Activated naive CD8-positive, alpha-beta T cell treated with anti-CD3 and anti-CD28 coated beads, Interleukin-2, amount 50 U/mL, for 24 hours (primary cell): ENCODE results near the gene PRCD.
"Not testable (repeated sequence)": the region's sequence is repeated elsewhere in the genome, so short reads cannot be mapped to it uniquely, and the experiment has no call there.

Source experiments
- ATAC-seq: fragments of 150-1000 bp; cut with Tn5 transposase; one replicate; pipeline ENCODE4 v1.10.0; 2021
- DNase-seq: peaks from one replicate; pipeline ENCODE4 v3.0.0; 2021
- H3K27ac Mint-ChIP-seq: one replicate; pipeline ENCODE4 v1.8.0; 2021; ENCODE audit warnings: mild to moderate bottlenecking, mixed read lengths
- H3K27me3 Mint-ChIP-seq: one replicate; pipeline ENCODE4 v1.8.0; 2021; ENCODE audit warnings: mixed read lengths
- H3K36me3 Mint-ChIP-seq: one replicate; pipeline ENCODE4 v1.8.0; 2021; ENCODE audit warnings: low read depth, mixed read lengths
- H3K4me1 Mint-ChIP-seq: one replicate; pipeline ENCODE4 v1.8.0; 2021; ENCODE audit warnings: mixed read lengths
- H3K4me3 Mint-ChIP-seq: one replicate; pipeline ENCODE4 v1.8.0; 2021; ENCODE audit warnings: mild to moderate bottlenecking, moderate library complexity, mixed read lengths
- H3K9me3 Mint-ChIP-seq: one replicate; pipeline ENCODE4 v1.8.0; 2021; ENCODE audit warnings: mixed read lengths

The PRCD gene

GRCh38 chr17:76500074-76500746 is 39.6 kb upstream of the PRCD start:
- Mint-ChIP-seq H3K36me3 (peaks cover 2% of the 10 kb centered on the region), H3K9me3 (no peaks in the 10 kb centered on the region), H3K4me1 (peaks cover 55% of the 10 kb centered on the region), H3K27ac (peak overlapping the region; percentile 66), H3K27me3 (no peaks in the 10 kb centered on the region), H3K4me3 (peak overlapping the region; percentile 88)
- ATAC-seq (no peak), DNase-seq (no peak)

GRCh38 chr17:76500747-76501017 is 39.2 kb upstream of the PRCD start:
- H3K27me3 Mint-ChIP-seq = no peaks in the 10 kb centered on the region
- DNase-seq = no peak

GRCh38 chr17:76501018-76501826 is 38.6 kb upstream of the PRCD start, which contains the start of gene RHBDF2:
TSS of gene RHBDF2 (minus strand) at chr17:76501423. CDS start at chr17:76481524, 19,899 bp downstream.
- DNase-seq = peak; percentile 98
- Mint-ChIP-seq H3K27me3 (no peaks in the 10 kb centered on the region), H3K4me3 (peak within 1 kb of the TSS; percentile 88), H3K27ac (peak within 1 kb of the TSS; percentile 79), H3K36me3 (peaks cover 2% of the 10 kb centered on the region), H3K9me3 (no peaks in the 10 kb centered on the region), H3K4me1 (peaks cover 49% of the 10 kb centered on the region)
- peak; percentile 83 for ATAC-seq

More at GRCh38 chr17:76500747-76501017, 39.2 kb upstream of the PRCD start:
- peak overlapping the region; percentile 66 for H3K27ac Mint-ChIP-seq
- peaks cover 54% of the 10 kb centered on the region for H3K4me1 Mint-ChIP-seq
- H3K36me3 Mint-ChIP-seq = peaks cover 2% of the 10 kb centered on the region
- peak; percentile 18 for ATAC-seq
- no peaks in the 10 kb centered on the region for H3K9me3 Mint-ChIP-seq
- H3K4me3 Mint-ChIP-seq = peak overlapping the region; percentile 88

- peak overlapping the region; percentile 88 for H3K4me3 Mint-ChIP-seq
- peaks cover 51% of the 10 kb centered on the region for H3K4me1 Mint-ChIP-seq
- ATAC-seq (no peak), DNase-seq (no peak)
- no peaks in the 10 kb centered on the region for H3K9me3 Mint-ChIP-seq
- peaks cover 2% of the 10 kb centered on the region for H3K36me3 Mint-ChIP-seq
- H3K27me3 Mint-ChIP-seq = no peaks in the 10 kb centered on the region
- peak overlapping the region; percentile 79 for H3K27ac Mint-ChIP-seq
These were observed 38.0 kb upstream of the PRCD start for GRCh38 chr17:76501827-76502307.

- no peak for ATAC-seq
- H3K4me1 Mint-ChIP-seq = peaks cover 45% of the 10 kb centered on the region
- H3K4me3 Mint-ChIP-seq = no peak overlapping the region
- DNase-seq = no peak
- no peaks in the 10 kb centered on the region for H3K27me3 Mint-ChIP-seq
- H3K36me3 Mint-ChIP-seq = peaks cover 2% of the 10 kb centered on the region
- no peak overlapping the region for H3K27ac Mint-ChIP-seq
- no peaks in the 10 kb centered on the region for H3K9me3 Mint-ChIP-seq
These were observed 37.3 kb upstream of the PRCD start for GRCh38 chr17:76502341-76503211.

GRCh38 chr17:76504117-76504516 is 35.7 kb upstream of the PRCD start:
- DNase-seq (no peak), ATAC-seq (no peak)
- no peaks in the 10 kb centered on the region for H3K27me3 Mint-ChIP-seq
- no peak overlapping the region for H3K27ac Mint-ChIP-seq
- H3K4me1 Mint-ChIP-seq = peaks cover 32% of the 10 kb centered on the region
- H3K4me3 Mint-ChIP-seq = no peak overlapping the region
- no peaks in the 10 kb centered on the region for H3K9me3 Mint-ChIP-seq
- H3K36me3 Mint-ChIP-seq = no peaks in the 10 kb centered on the region

- Mint-ChIP-seq H3K4me1 (peaks cover 16% of the 10 kb centered on the region), H3K27ac (peak overlapping the region; percentile 62), H3K4me3 (no peak overlapping the region)
These were observed 33.2 kb upstream of the PRCD start for GRCh38 chr17:76506408-76507345.

GRCh38 chr17:76508472-76509063 is 31.3 kb upstream of the PRCD start:
- peaks cover 23% of the 10 kb centered on the region for H3K4me1 Mint-ChIP-seq
- H3K36me3 Mint-ChIP-seq, H3K27me3 Mint-ChIP-seq, H3K27ac Mint-ChIP-seq, H3K9me3 Mint-ChIP-seq, H3K4me3 Mint-ChIP-seq, DNase-seq, ATAC-seq: not testable (repeated sequence)

More at GRCh38 chr17:76506408-76507345, 33.2 kb upstream of the PRCD start:
- Mint-ChIP-seq H3K36me3 (no peaks in the 10 kb centered on the region), H3K27me3 (no peaks in the 10 kb centered on the region), H3K9me3 (no peaks in the 10 kb centered on the region)
- DNase-seq (peak; percentile 90), ATAC-seq (peak; percentile 86)

- H3K9me3 Mint-ChIP-seq = no peaks in the 10 kb centered on the region
- H3K4me1 Mint-ChIP-seq = peaks cover 40% of the 10 kb centered on the region
- ATAC-seq (no peak), DNase-seq (no peak)
- H3K27me3 Mint-ChIP-seq = no peaks in the 10 kb centered on the region
- no peak overlapping the region for H3K4me3 Mint-ChIP-seq
- no peak overlapping the region for H3K27ac Mint-ChIP-seq
- no peaks in the 10 kb centered on the region for H3K36me3 Mint-ChIP-seq
These were observed 29.0 kb upstream of the PRCD start for GRCh38 chr17:76510831-76511244.

- H3K4me3 Mint-ChIP-seq = no peak overlapping the region
These were observed 28.0 kb upstream of the PRCD start for GRCh38 chr17:76511668-76512365.

GRCh38 chr17:76512366-76513305 is 27.2 kb upstream of the PRCD start:
- H3K27ac Mint-ChIP-seq = peak overlapping the region; percentile 47
- H3K4me3 Mint-ChIP-seq = no peak overlapping the region
- H3K4me1 Mint-ChIP-seq = peaks cover 44% of the 10 kb centered on the region
- no peak for DNase-seq
- no peak for ATAC-seq
- no peaks in the 10 kb centered on the region for H3K36me3 Mint-ChIP-seq
- H3K27me3 Mint-ChIP-seq = no peaks in the 10 kb centered on the region
- no peaks in the 10 kb centered on the region for H3K9me3 Mint-ChIP-seq

More at GRCh38 chr17:76511668-76512365, 28.0 kb upstream of the PRCD start:
- no peak for ATAC-seq
- no peaks in the 10 kb centered on the region for H3K27me3 Mint-ChIP-seq
- no peaks in the 10 kb centered on the region for H3K36me3 Mint-ChIP-seq
- peaks cover 41% of the 10 kb centered on the region for H3K4me1 Mint-ChIP-seq
- no peak for DNase-seq
- no peak overlapping the region for H3K27ac Mint-ChIP-seq
- no peaks in the 10 kb centered on the region for H3K9me3 Mint-ChIP-seq

GRCh38 chr17:76513306-76513692 is 26.5 kb upstream of the PRCD start:
- Mint-ChIP-seq H3K27me3 (no peaks in the 10 kb centered on the region), H3K4me1 (peaks cover 49% of the 10 kb centered on the region), H3K9me3 (no peaks in the 10 kb centered on the region), H3K36me3 (no peaks in the 10 kb centered on the region), H3K4me3 (no peak overlapping the region), H3K27ac (peak overlapping the region; percentile 47)
- no peak for ATAC-seq
- DNase-seq = no peak
